IMR-90 (cell line): ENCODE results near the gene EPHX1. TPM values are rescaled to one million over a fixed set of nuclear protein-coding genes. Genes with fewer than 3 reads are reported as not detected.
"Not testable (repeated sequence)": the region's sequence is repeated elsewhere in the genome, so short reads cannot be mapped to it uniquely, and the experiment has no call there.

Source experiments
- ATAC-seq: fragments of 200-7000 bp; cut with Tn5 transposase; 2 replicates; pipeline ENCODE4 v1.9.1; 2020; ENCODE audit warnings: low read depth, mild to moderate bottlenecking, moderate library complexity
- BruUV-seq: library from RNA; stranded (reverse); fragments of 400-500 nt; replicated peaks from 2 replicates; lab custom pipeline; 2021; lab: Mats Ljungman, UMichigan
- CTCF ChIA-PET: fragments of 300-600 bp; formaldehyde crosslinking; extraction: SDS; loops from one replicate; lab custom pipeline; 2021; ENCODE audit warnings: antibody characterized with exemption; lab: Yijun Ruan, JAX
- POLR2A ChIA-PET: fragments of 300-600 bp; sonication (Branson Sonifier 250); formaldehyde crosslinking; loops from one replicate; lab custom pipeline; 2022; ENCODE audit warnings: antibody characterized with exemption; ENCODE audit not compliant: unreplicated experiment; lab: Charles Lee
- DNase-seq: peaks from one replicate; pipeline ENCODE4 v3.0.0; 2013
- H2AFZ ChIP-seq: replicated peaks from 2 replicates; pipeline ENCODE3; 2013; ENCODE audit warnings: low read length, mild to moderate bottlenecking; ENCODE audit not compliant: poor library complexity
- H2AK5ac ChIP-seq: 2 replicates; pipeline ENCODE4 v1.6.1; 2013; ENCODE audit warnings: low read depth, low read length, inconsistent platforms
- H2AK9ac ChIP-seq: replicated peaks from 2 replicates; pipeline ENCODE3; 2013; ENCODE audit warnings: mild to moderate bottlenecking, low read depth, low read length, moderate library complexity; ENCODE audit not compliant: poor library complexity
- H2BK120ac ChIP-seq: 2 replicates; pipeline ENCODE4 v1.6.1; 2013; ENCODE audit warnings: low read depth, low read length, inconsistent platforms
- H2BK15ac ChIP-seq: 3 replicates; pipeline ENCODE4 v1.6.1; 2013; ENCODE audit warnings: low read depth, low read length, inconsistent platforms
- H2BK20ac ChIP-seq: 2 replicates; pipeline ENCODE4 v1.6.1; 2013; ENCODE audit warnings: low read depth, mild to moderate bottlenecking, inconsistent platforms, low read length, moderate library complexity
- H2BK5ac ChIP-seq: 2 replicates; pipeline ENCODE4 v1.6.1; 2013; ENCODE audit warnings: mild to moderate bottlenecking, low read depth, low read length, inconsistent platforms; ENCODE audit not compliant: poor library complexity, severe bottlenecking
- H3K14ac ChIP-seq: replicated peaks from 2 replicates; pipeline ENCODE4 v1.6.1; 2013; ENCODE audit warnings: low read depth, low read length, inconsistent platforms
- H3K18ac ChIP-seq: 2 replicates; pipeline ENCODE4 v1.6.1; 2013; ENCODE audit warnings: low read depth, low read length, control low read depth
- H3K23ac ChIP-seq: 2 replicates; pipeline ENCODE4 v1.6.1; 2013; ENCODE audit warnings: low read depth, low read length, inconsistent platforms
- H3K27ac ChIP-seq: 2 replicates; pipeline ENCODE4 v1.5.1; 2013; ENCODE audit warnings: mild to moderate bottlenecking, control low read depth, low read length; ENCODE audit not compliant: insufficient read depth
- H3K27me3 ChIP-seq: 2 replicates; pipeline ENCODE4 v1.6.1; 2013; ENCODE audit warnings: low read length; ENCODE audit not compliant: control insufficient read depth, insufficient read depth
- H3K36me3 ChIP-seq: 2 replicates; pipeline ENCODE4 v1.6.1; 2013; ENCODE audit warnings: low read length, mixed read lengths; ENCODE audit not compliant: control insufficient read depth, insufficient read depth
- H3K4ac ChIP-seq: 2 replicates; pipeline ENCODE4 v1.6.1; 2013; ENCODE audit warnings: low read depth, low read length, inconsistent platforms
- H3K4me1 ChIP-seq: 2 replicates; pipeline ENCODE4 v1.6.1; 2013; ENCODE audit warnings: low read length, mixed read lengths; ENCODE audit not compliant: control insufficient read depth, insufficient read depth
- H3K4me2 ChIP-seq: 2 replicates; pipeline ENCODE4 v1.6.1; 2013; ENCODE audit warnings: low read depth, mild to moderate bottlenecking, control low read depth, low read length, moderate library complexity
- H3K4me3 ChIP-seq: 2 replicates; pipeline ENCODE4 v1.5.1; 2013; ENCODE audit warnings: low read depth, mild to moderate bottlenecking, control low read depth, low read length, moderate library complexity; ENCODE audit not compliant: insufficient read depth
- H3K56ac ChIP-seq: 2 replicates; pipeline ENCODE4 v1.6.1; 2013; ENCODE audit warnings: low read length, inconsistent platforms; ENCODE audit not compliant: insufficient read depth; ENCODE audit errors: extremely low read depth
- H3K79me1 ChIP-seq, 2 experiments: 2 replicates each; pipeline ENCODE4 v1.6.1; 2013; ENCODE audit warnings: low read length in 2 of 2, inconsistent platforms in 1 of 2, low read depth in 1 of 2
- H3K9ac ChIP-seq: 2 replicates; pipeline ENCODE4 v1.6.1; 2013; ENCODE audit warnings: low read depth, low read length, control low read depth
- H3K9me1 ChIP-seq: 2 replicates; pipeline ENCODE4 v1.6.1; 2013; ENCODE audit warnings: low read length, inconsistent platforms; ENCODE audit not compliant: insufficient read depth
- H3K9me3 ChIP-seq: 2 replicates; pipeline ENCODE4 v1.6.1; 2013; ENCODE audit warnings: low read length; ENCODE audit not compliant: control insufficient read depth, insufficient read depth
- H4K20me1 ChIP-seq: 2 replicates; pipeline ENCODE4 v1.6.1; 2013; ENCODE audit warnings: low read length, inconsistent platforms; ENCODE audit not compliant: insufficient read depth
- H4K5ac ChIP-seq: 2 replicates; pipeline ENCODE4 v1.6.1; 2013; ENCODE audit warnings: mild to moderate bottlenecking, low read depth, low read length, control low read depth
- H4K8ac ChIP-seq, 2 experiments: 2 replicates each; pipeline ENCODE4 v1.6.1; 2013; ENCODE audit warnings: low read depth in 2 of 2, low read length in 2 of 2, control low read depth in 1 of 2, inconsistent platforms in 1 of 2
- H4K91ac ChIP-seq: 2 replicates; pipeline ENCODE4 v1.6.1; 2013; ENCODE audit warnings: low read depth, low read length, inconsistent platforms; ENCODE audit not compliant: insufficient read depth
- FOS ChIP-seq: fragments of 150-350 bp; IDR thresholded peaks from 2 replicates; pipeline ENCODE4 v1.6.1; 2016; ENCODE audit warnings: low read depth, low read length
- MAZ ChIP-seq: IDR thresholded peaks from 2 replicates; pipeline ENCODE4 v1.6.1; 2012; ENCODE audit warnings: low read depth, mild to moderate bottlenecking, low read length, improper control_type of control experiment, moderate library complexity, borderline replicate concordance
- NFE2L2 ChIP-seq: fragments of 150-350 bp; IDR thresholded peaks from 2 replicates; pipeline ENCODE4 v1.6.1; 2016; ENCODE audit warnings: low read depth, mild to moderate bottlenecking, low read length
- RAD21 ChIP-seq: IDR thresholded peaks from 2 replicates; pipeline ENCODE4 v1.6.1; 2012; ENCODE audit warnings: low read length, improper control_type of control experiment
- RFX5 ChIP-seq: IDR thresholded peaks from 2 replicates; pipeline ENCODE4 v1.8.0; 2012; ENCODE audit warnings: low read depth, mild to moderate bottlenecking, low read length, moderate library complexity
- SMC3 ChIP-seq: fragments of 150-350 bp; IDR thresholded peaks from 2 replicates; pipeline ENCODE4 v1.6.1; 2016; ENCODE audit warnings: low read depth, mild to moderate bottlenecking, antibody characterized with exemption, low read length, moderate library complexity
- USF2 ChIP-seq: fragments of 150-350 bp; IDR thresholded peaks from 2 replicates; pipeline ENCODE4 v1.6.1; 2017; ENCODE audit warnings: mild to moderate bottlenecking, antibody characterized with exemption, low read length, low read depth
- WGBS, 2 experiments: methylation state at CpG; one replicate each; pipeline versions ENCODE4 v1.1.5 to v1.1.7; 2013; ENCODE audit warnings: missing lambda C conversion rate in 2 of 2; ENCODE audit not compliant: insufficient read length in 1 of 2; ENCODE audit errors: extremely low coverage in 2 of 2; 5-methylcytosine and 5-hydroxymethylcytosine counted together
- dilution Hi-C: fragments of 300-500 bp; cut with HindIII; formaldehyde crosslinking; loops from one replicate; pipeline ENCODE4 v1.14.3; 2018; ENCODE audit warnings: low sequenced_read_pairs; ENCODE audit not compliant: unreplicated experiment
- in situ Hi-C: fragments of 300-500 bp; cut with MboI; formaldehyde crosslinking; loops from 3 replicates; pipeline ENCODE4 v1.14.3; 2019; ENCODE audit warnings: low sequenced_read_pairs, inconsistent platforms, mixed read lengths
- intact Hi-C: fragments of 100-400 bp; cut with micrococcal nuclease; formaldehyde crosslinking; loops from 2 replicates; pipeline ENCODE4 v1.10.0; 2022
- polyA plus RNA-seq, 3 experiments: library from polyadenylated mRNA; depleted of rRNA; stranded (reverse); fragments of >200 nt; gene quantifications; 2 replicates each; pipeline ENCODE4 v1.2.3, GENCODE V29; 2012; ENCODE audit warnings: low replicate concordance in 1 of 3
- total RNA-seq: library from RNA; depleted of rRNA; stranded (reverse); fragments of >200 nt; gene quantifications from 2 replicates; pipeline ENCODE4 v1.2.3, GENCODE V29; 2012

The EPHX1 gene
- total and polyA plus RNA-seq, 2 of the 4 experiments (the other 2 are of a cell fraction), result 20.3 to 46.3 TPM

GRCh38 chr1:225780630-225781029 is 29.3 kb upstream of the EPHX1 start:
- no peak overlapping the region for H3K4me2 ChIP-seq

GRCh38 chr1:225789142-225789541 is 20.8 kb upstream of the EPHX1 start:
- H3K9ac ChIP-seq, H3K14ac ChIP-seq, H2BK20ac ChIP-seq, intact Hi-C loops, H2AFZ ChIP-seq, H4K20me1 ChIP-seq, DNase-seq, H3K9me3 ChIP-seq, H4K91ac ChIP-seq, POLR2A ChIA-PET, H2BK5ac ChIP-seq, BruUV-seq, H3K23ac ChIP-seq, H4K8ac ChIP-seq, CTCF ChIA-PET, H3K4me3 ChIP-seq, H2BK15ac ChIP-seq, dilution Hi-C loops, ATAC-seq, H3K4me1 ChIP-seq, H3K4ac ChIP-seq, H3K9me1 ChIP-seq, H2BK120ac ChIP-seq, H2AK5ac ChIP-seq, in situ Hi-C loops, H3K27me3 ChIP-seq, H3K18ac ChIP-seq, H3K56ac ChIP-seq, H3K4me2 ChIP-seq, H3K27ac ChIP-seq, H2AK9ac ChIP-seq, H4K5ac ChIP-seq: not testable (repeated sequence)
- peaks cover 9 to 17% of the 10 kb centered on the region in 2 experiments; a peak in 3 of 4 replicates for H3K79me1 ChIP-seq
- WGBS, 2 experiments, result no CpG with 5 or more reads among the region's 3 CpGs
- peaks cover 41% of the 10 kb centered on the region for H3K36me3 ChIP-seq

More at GRCh38 chr1:225780630-225781029, 29.3 kb upstream of the EPHX1 start:
- DNase-seq (no peak), ATAC-seq (no peak)
- H2BK20ac ChIP-seq, result no peak overlapping the region
- H3K27ac ChIP-seq, result no peak overlapping the region
- no peak overlapping the region for H4K5ac ChIP-seq
- no peak for TF ChIP-seq FOS
- TF ChIP-seq USF2, result no peak
- no peak for TF ChIP-seq RFX5
- TF ChIP-seq SMC3, result no peak
- TF ChIP-seq NFE2L2, result no peak
- TF ChIP-seq RAD21, result no peak
- no peak for TF ChIP-seq MAZ
- no peak overlapping the region for H3K14ac ChIP-seq
- POLR2A ChIA-PET, result no interaction called here
- peaks cover 3 to 18% of the 10 kb centered on the region in 2 experiments; a peak in 3 of 4 replicates for H3K79me1 ChIP-seq
- peaks cover 7% of the 10 kb centered on the region; the same call in 1 of the 2 replicates for H3K9me1 ChIP-seq
- in situ Hi-C loops, result no loop called here
- dilution Hi-C loops, result no loop called here
- no peak overlapping the region for H2BK15ac ChIP-seq
- peaks cover 28% of the 10 kb centered on the region for H4K20me1 ChIP-seq
- H3K18ac ChIP-seq, result no peak overlapping the region
- intact Hi-C loops, result loop anchor here (1.0 kb wide), 1 partner anchor 132 kb away; no protein-coding TSS in a partner anchor
- CTCF ChIA-PET, result no interaction called here
- H2AK9ac ChIP-seq, result no peak overlapping the region
- no peak overlapping the region for H2BK120ac ChIP-seq
- H3K4me3 ChIP-seq, result no peak overlapping the region
- no peaks in the 10 kb centered on the region for H3K9me3 ChIP-seq
- H3K4me1 ChIP-seq, result no peaks in the 10 kb centered on the region
- no peak overlapping the region for H3K4ac ChIP-seq
- H3K23ac ChIP-seq, result peak overlapping the region; percentile 22; the same call in 1 of the 2 replicates
- no TSS peak for BruUV-seq
- H4K91ac ChIP-seq, result no peak overlapping the region
- no CpG with 5 or more reads among the region's 1 CpG for WGBS, 2 experiments
- H2AFZ ChIP-seq, result no peak overlapping the region
- H3K36me3 ChIP-seq, result peaks cover 9% of the 10 kb centered on the region
- H2BK5ac ChIP-seq, result no peak overlapping the region
- H3K27me3 ChIP-seq, result no peaks in the 10 kb centered on the region
- no peak overlapping the region for H3K9ac ChIP-seq
- no peak overlapping the region for H4K8ac ChIP-seq
- no peak overlapping the region for H3K56ac ChIP-seq
- H2AK5ac ChIP-seq, result no peak overlapping the region
